H4 (cell line): Measurements from ENCODE around the gene NOP16. TPM values are rescaled to one million over a fixed set of nuclear protein-coding genes. Genes with fewer than 3 reads are reported as not detected.

Experiments used
- DNase-seq: peaks from one replicate; pipeline ENCODE4 v3.0.0-alpha.2; 2015; ENCODE audit warnings: low spot score
- total RNA-seq: library from RNA; depleted of rRNA; stranded (reverse); fragments of >200 nt; shearing (Covaris generic); gene quantifications from 2 replicates; pipeline ENCODE4 v1.2.3, GENCODE V29; 2014; rRNA removed

The NOP16 gene
- total RNA-seq, 1 experiment from 2014 or later = 47.2 TPM

DNA sequence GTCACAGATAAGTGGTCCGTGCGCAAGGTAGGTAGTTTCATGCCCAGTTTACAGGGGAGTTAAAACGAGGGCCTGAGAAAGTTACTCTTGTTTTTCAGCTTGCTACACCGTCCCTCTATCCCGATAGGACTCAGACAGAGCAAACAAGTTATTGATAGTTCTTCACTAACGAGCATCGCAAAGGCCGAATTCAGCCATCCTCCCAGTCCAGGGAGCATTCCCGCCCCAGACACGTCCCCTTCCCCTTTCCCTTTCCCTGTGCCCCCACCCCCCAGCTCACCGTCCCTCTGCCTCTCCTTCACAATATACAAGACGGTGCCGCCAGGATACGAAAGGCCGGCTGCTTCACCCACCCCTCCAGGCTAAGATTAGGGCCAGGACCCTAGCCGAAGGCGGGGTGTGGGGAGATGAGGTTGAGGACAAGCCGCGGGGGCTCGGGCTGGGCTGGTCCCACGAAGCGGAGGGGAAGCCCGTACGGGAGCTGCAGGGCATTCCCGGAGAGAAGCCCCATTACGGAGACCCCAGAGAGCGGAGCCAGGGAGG lies 27.4 kb downstream of the NOP16 start:
- no peak for DNase-seq

DNA sequence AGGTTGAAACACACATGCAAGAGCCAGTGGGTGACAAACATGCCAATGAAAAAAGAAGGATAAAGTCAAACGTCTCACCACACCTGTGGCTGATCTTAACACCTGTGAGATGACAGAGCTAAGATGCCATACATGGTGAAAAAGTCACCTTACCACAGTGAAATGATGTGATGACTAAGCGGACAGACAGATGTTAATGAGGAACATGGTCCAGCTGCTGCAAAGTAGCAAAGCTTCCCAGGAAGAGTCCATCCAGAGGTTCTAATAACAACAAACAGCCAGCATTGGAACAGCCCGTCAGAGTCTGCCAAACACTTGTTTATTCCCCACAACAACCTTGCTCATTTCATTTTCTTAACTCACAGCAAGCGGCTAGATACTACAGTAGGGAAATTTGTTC lies 28.7 kb downstream of the NOP16 start:
- no peak for DNase-seq

DNA sequence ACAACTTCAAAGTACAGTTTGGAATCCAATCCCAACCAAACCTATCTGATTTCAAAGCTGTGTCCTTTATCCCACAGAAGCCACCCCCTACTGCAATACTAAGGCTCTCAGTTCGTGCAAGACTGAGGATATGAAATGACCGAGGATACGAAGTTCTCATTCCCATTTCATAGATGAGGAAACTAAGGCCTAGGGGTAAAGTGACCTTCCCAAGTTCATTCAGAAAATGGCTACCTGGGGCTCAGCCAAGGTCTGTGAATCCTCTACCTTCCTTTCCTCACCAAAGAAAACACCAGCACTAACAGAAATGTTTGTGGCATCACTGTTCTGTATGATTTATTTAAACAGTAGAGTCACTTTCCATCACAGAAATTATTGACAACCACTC lies 32.2 kb downstream of the NOP16 start:
- no peak for DNase-seq

DNA sequence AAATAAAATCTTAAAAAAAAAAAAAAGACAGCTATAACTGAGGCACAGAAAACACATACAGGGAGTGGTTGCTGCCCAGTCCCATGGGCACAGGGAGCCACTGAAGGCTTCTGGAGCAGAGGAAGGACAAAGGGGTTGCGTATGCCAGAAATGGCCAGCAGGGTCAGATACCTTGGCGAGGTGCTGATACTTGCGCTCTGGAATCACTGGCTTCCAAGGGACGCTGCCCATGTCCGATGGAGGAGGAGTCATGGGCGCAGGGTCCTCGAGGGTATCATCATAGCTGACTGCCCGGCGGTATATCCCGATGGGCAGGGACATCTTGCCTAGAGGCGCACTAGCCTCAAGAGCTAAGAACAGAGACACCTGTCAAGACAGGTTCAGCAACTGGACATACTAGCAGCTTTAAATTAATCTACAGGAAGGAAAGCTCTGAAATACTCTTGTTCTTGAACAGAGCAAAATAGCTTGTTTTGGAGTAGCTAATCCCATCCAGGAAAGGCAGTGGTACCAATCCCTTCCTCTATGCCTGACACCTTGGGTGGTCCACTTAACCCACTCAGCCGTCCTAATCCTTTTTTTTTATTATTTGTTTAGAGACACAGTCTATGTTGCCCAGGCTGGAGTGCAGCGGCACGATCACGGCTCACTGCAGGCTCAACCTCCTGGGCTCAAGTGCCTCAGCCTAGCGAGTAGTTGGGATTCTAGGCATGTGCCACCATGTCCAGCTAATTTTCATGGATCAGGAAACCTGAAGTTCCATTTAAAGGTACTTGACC lies 32.8 kb downstream of the NOP16 start:
- DNase-seq = no peak

DNA sequence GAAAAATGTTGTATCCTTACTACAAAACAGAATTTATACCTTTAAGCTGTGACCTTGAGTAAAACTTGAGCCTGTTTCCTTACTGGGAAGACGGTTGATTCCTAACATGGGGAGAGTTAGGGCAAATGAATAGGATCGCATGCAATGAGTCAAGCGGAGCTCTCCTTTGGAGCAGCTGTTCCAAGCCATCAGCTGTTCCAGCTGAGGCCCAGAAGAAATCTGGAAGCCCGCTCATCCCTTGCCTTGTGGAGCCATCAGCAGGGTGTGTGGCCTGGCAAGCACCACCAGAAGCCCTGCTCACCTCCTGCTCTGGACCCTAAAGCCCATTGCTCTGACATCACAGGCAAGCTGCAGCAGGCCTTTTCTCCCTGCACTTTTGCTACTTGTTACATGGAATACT lies 34.9 kb downstream of the NOP16 start:
- no peak for DNase-seq

DNA sequence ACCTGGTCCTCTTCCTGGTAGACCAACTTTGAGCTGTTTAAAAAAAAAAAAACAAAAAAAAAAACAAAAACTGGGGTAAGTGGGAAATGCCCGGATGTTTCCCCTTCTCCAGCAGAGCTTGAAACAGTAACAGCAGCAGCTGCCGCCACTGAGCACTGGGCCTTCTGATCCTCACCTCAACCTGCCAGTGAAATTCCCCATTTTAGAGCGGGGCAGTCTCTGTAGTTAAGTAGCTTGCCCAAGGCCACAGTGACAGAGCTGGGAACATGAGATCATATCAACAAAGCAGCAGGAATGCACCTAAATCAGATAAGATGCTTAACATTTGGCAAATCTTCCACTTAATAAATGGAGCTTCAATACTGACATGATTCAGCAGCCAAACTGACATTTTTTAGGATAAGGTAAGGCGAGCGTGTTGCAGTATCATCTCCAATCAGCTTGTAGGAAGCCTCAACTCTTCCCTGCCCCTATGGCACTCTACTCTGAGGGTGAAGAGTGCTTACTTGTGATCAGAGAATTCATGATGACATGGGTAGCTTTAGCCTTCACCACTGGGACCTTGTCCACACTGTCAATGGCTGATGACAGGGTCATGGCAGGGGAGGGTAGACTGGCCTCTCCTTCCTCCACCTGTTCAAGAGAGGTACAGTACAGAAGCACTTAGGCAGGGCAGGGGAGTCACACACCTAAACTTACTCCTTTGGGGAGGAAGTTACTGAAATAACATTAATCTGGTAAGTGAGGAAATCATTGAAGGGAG lies 36.1 kb downstream of the NOP16 start:
- DNase-seq = no peak

DNA sequence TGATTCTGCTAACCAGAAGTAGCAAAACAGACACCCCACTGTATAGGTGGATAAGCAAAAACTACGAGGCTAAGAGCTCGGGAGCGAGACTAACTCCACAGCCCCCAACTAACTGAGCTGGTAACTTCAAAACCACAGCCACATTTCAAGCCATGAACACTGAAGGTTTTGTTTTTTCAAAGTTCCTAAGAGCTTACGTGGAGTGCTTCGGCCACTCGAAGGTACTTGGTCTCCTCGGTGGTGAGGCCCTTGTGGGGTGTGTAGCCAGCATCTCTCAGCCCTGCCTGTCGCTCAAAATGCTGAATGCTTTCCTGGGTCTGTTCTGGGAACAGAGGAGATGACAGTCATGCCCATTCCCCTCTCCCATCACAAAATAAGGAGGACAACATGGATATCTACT lies 38.0 kb downstream of the NOP16 start:
- no peak for DNase-seq

DNA sequence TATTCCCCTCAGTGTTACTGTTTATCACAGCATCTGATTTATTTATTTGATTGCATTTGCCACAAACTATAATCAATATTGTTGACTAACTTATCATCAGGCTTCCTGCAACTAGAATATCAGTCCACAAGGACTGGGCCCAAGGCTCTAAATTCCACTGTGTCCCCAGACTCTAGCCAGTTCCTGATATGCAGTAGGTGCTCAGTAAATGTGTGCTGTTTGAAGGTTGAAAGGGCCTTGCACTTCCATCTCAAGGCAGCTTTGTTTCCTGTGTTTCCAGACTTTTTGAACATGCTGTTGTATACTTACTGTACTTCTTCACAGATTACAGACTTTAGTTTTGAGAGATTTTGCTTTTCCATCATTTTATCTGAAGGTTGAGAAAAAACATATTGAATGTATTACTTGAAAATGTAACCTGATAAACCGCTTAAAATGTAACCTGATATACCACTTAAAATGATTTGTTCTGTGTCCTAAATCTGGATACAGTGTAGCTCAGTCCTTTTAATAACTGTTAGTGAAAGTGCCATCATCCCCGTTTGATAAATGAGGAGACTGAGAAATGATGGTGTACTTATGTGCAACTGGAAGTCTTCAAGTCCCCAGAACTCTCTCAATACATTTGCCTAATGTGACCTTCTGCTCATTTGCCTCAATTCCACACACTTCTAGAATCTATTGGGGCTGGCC lies 45.5 kb downstream of the NOP16 start:
- no peak for DNase-seq

DNA sequence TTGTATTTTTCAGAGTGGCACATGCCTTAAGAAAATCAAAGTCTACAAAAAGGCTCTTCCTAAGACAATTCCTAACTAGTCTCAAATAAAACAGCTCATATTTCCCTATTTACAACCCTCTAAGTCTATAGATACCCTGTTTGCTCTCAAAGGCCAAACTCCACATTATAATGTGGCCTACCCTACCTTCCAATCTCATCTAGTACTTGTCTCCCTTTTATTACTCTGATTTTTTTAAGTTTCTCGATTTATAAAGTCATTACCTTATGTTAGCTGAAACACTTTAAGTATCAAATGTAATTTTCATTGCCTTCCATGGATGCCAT lies 46.3 kb downstream of the NOP16 start:
- DNase-seq = no peak

DNA sequence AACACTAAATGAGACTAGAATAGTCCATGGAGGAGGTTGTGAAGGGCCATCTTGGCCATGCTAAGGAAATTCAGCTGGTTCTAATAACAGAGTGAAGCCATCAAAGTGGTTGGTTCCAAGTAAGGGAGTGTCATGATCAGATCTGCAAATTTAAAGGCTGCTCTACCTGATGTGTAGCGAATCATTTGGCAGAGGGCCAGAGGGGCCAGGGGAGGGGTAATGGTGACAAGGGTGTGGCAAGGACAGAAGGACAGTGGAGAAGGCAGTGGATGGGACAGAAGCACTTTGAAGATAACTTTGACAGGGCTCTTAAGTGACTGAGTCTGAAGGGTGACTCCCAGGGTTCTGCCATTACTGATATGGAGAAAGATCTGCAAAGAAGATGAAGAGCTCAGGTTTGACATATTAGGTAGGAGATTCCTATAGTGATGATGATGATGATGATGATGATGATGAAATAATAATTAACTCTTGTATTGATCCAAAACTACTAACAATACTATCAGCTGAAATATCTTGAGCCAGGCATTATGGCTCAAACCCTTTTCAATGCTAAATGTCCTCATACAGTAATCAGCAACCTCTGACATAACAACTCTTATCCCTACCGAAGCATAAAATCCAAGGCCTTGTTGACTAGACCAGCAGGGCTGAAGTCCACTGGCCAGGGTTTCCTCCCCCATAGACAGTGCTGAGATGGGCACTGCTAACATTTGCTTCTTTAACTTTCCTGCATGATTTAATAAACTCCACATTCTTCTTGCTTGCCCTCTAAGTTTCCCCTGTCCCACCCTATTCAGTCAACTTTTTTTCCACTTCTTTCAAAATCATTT lies 46.9 kb downstream of the NOP16 start:
- no peak for DNase-seq

DNA sequence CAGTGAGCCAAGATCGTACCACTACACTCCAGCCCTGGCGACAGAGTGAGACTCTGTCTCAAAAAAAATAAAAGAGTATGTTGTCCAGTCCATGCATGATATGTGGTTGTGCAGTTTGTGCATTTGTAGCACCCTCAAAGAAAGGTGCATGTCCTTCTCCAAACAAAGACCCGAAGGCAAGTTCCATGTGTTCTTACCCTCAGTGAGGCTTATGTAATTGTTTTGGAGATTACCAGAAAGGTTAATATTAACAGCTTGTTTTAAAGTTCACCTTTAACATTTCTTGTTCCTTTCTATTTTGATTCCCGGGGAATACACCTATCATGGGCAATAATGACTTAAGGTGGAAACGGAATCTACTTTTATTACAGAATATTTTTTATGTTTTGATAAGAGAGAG lies 49.1 kb downstream of the NOP16 start:
- DNase-seq = no peak

DNA sequence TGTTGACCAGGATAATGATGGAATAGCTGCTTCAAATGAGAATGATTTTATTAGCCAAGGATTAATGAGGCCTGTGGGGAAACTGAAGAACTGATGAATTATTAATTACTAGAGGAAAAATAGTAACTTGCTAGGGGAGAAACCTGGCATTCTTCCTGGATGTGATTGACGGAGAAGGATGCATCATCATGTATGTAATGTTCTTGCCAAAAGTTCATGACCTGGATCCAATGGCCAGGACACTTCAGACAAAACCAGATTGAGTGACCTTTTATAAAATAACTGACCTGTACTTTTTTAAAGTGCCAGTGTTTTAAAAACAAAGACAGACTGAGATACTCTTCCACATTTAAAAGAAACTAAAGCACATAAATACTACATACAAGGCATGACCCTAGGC lies 50.5 kb downstream of the NOP16 start:
- DNase-seq = no peak

DNA sequence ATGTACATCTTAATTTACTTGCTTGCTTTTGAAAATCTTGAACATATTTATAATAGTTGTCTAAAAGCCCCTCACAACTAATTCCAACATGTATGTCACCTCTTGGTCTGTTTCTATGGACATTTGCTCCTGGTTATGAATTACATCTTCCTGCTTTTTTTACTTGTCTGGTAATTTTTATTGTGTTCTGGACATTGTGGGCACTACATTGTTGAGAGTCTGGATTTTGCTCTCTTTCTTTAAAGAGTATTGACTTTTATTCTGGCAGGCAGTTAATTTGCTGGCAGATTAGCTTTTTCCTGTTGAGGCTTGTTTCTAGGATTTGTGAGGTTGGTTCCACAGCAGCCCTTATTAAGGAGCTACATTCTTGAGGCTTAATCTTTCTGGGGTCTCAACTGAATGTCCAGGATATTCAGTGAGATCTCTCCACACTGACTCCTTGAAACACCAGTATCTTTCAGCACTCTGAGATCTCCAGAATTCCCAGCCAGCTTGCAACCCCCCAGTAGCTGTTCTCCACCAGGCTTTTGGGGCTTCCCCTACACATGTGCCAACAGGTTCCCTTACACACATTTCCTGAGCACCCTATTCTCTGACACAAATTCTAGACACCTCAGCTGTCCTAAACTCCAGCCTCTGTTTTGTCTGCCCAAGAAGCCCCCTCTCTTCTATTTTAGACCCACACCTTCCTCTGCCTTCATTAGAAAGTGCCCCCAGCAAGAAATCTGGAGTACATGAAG lies 54.2 kb downstream of the NOP16 start:
- DNase-seq = no peak

Other genes with a start within 250 kb of the NOP16 start
- 16.6 and 17.7 TPM in 2 replicates for gene SIMC1, start 150.2 kb downstream of the NOP16 start, total RNA-seq
- gene KIAA1191, start 26.8 kb downstream of the NOP16 start, total RNA-seq = 83.8 and 97.8 TPM in 2 replicates
- gene ARL10, start 23.1 kb downstream of the NOP16 start, total RNA-seq = 0.02 TPM in 1 of 2 replicates, not detected in the other
- 182 and 212 TPM in 2 replicates for gene HIGD2A, start 153 bp upstream of the NOP16 start, total RNA-seq
- gene CLTB, start 27.9 kb upstream of the NOP16 start, total RNA-seq = 80.4 and 81.9 TPM in 2 replicates
- 59.3 and 64.6 TPM in 2 replicates for gene FAF2, start 59.8 kb upstream of the NOP16 start, total RNA-seq
- gene RNF44, start 148.8 kb upstream of the NOP16 start, total RNA-seq = 3.0 and 4.9 TPM in 2 replicates
- not detected in 2 replicates for gene CDHR2, start 160.7 kb upstream of the NOP16 start, total RNA-seq
- 11.7 and 14.0 TPM in 2 replicates for gene GPRIN1, start 221.6 kb upstream of the NOP16 start, total RNA-seq
- gene SNCB, start 241.9 kb upstream of the NOP16 start, total RNA-seq = 0.48 TPM in 1 of 2 replicates, not detected in the other
- not detected in 2 replicates for gene EIF4E1B, start 242.1 kb upstream of the NOP16 start, total RNA-seq